H1 (cell line): ENCODE measurements around the gene CTTNBP2. TPM values are rescaled to one million over a fixed set of nuclear protein-coding genes. Genes with fewer than 3 reads are reported as not detected.

Experiments
- CTCF ChIA-PET: fragments of 300-600 bp; sonication (Branson Sonifier 250); formaldehyde crosslinking; loops from one replicate; lab custom pipeline; 2021; ENCODE audit not compliant: partially characterized antibody; lab: Charles Lee
- POLR2A ChIA-PET: fragments of 300-600 bp; sonication (Branson Sonifier 250); formaldehyde crosslinking; loops from one replicate; lab custom pipeline; 2021; ENCODE audit warnings: inconsistent platforms; ENCODE audit not compliant: partially characterized antibody; lab: Charles Lee
- DNase-seq, 2 experiments: peaks; one replicate each; pipeline versions ENCODE4 v3.0.0 to v3.0.0-alpha.2; 2010 to 2022; ENCODE audit warnings: low spot score in 2 of 2, low read depth in 1 of 2, mixed read lengths in 1 of 2
- FAIRE-seq: peaks from 2 replicates; lab custom pipeline; 2011; peaks lifted over from hg19 to GRCh38; lab: Jason Lieb, UNC
- H2AFZ ChIP-seq: 2 replicates; pipeline ENCODE4 v1.8.1; 2012; ENCODE audit warnings: low read length, inconsistent platforms
- H2AK5ac ChIP-seq: 2 replicates; pipeline ENCODE4 v1.6.1; 2013; ENCODE audit warnings: low read depth, low read length
- H2BK120ac ChIP-seq: replicated peaks from 2 replicates; pipeline ENCODE3; 2013; ENCODE audit warnings: low read depth, low read length, inconsistent platforms
- H2BK12ac ChIP-seq: 2 replicates; pipeline ENCODE4 v1.6.1; 2013; ENCODE audit warnings: low read depth, low read length
- H2BK15ac ChIP-seq: 2 replicates; pipeline ENCODE4 v1.6.1; 2013; ENCODE audit warnings: low read length
- H2BK20ac ChIP-seq: 2 replicates; pipeline ENCODE4 v1.6.1; 2013; ENCODE audit warnings: low read length
- H2BK5ac ChIP-seq: 2 replicates; pipeline ENCODE4 v1.6.1; 2013; ENCODE audit warnings: low read depth, low read length
- H3K14ac ChIP-seq: 2 replicates; pipeline ENCODE4 v1.6.1; 2013; ENCODE audit warnings: inconsistent platforms; ENCODE audit not compliant: insufficient read length
- H3K18ac ChIP-seq: 2 replicates; pipeline ENCODE4 v1.6.1; 2013; ENCODE audit warnings: low read length; ENCODE audit errors: extremely low read depth
- H3K23ac ChIP-seq: 2 replicates; pipeline ENCODE4 v1.6.1; 2013; ENCODE audit warnings: inconsistent platforms; ENCODE audit not compliant: insufficient read length
- H3K23me2 ChIP-seq: 2 replicates; pipeline ENCODE4 v1.6.1; 2013; ENCODE audit warnings: low read depth, low read length
- H3K27ac ChIP-seq: 2 replicates; pipeline ENCODE4 v1.6.1; 2011; ENCODE audit warnings: low read depth, low read length, inconsistent platforms
- H3K27me3 ChIP-seq, 4 experiments: replicated peaks in 1 of 4; 1 replicate in 1 of 4; 2 replicates in 3 of 4; pipeline versions ENCODE4 v1.6.1 to v1.8.1; 2011 to 2013; ENCODE audit warnings: low read length in 3 of 4, mild to moderate bottlenecking in 3 of 4, inconsistent platforms in 2 of 4, mixed read lengths in 2 of 4, moderate library complexity in 1 of 4; ENCODE audit not compliant: control insufficient read depth in 3 of 4, insufficient read depth in 3 of 4; ENCODE audit errors: extremely low read depth in 1 of 4
- H3K36me3 ChIP-seq, 4 experiments: 2 replicates each; pipeline versions ENCODE4 v1.6.1 to v1.8.1; 2011 to 2013; ENCODE audit warnings: mild to moderate bottlenecking in 4 of 4, low read length in 3 of 4, moderate library complexity in 2 of 4, control low read depth in 1 of 4, inconsistent platforms in 1 of 4; ENCODE audit not compliant: insufficient read depth in 4 of 4, control insufficient read depth in 2 of 4
- H3K4ac ChIP-seq: replicated peaks from 2 replicates; pipeline ENCODE3; 2013; ENCODE audit warnings: low read length, low read depth, mixed read lengths, inconsistent platforms; ENCODE audit not compliant: insufficient read length
- H3K4me1 ChIP-seq, 4 experiments: replicated peaks in 1 of 4; 1 replicate in 1 of 4; 2 replicates in 3 of 4; pipeline versions ENCODE4 v1.6.1 to v1.8.1; 2011 to 2013; ENCODE audit warnings: low read length in 3 of 4, inconsistent platforms in 2 of 4, mixed read lengths in 1 of 4; ENCODE audit not compliant: insufficient read depth in 4 of 4, control insufficient read depth in 3 of 4
- H3K4me2 ChIP-seq, 2 experiments: 2 replicates each; pipeline versions ENCODE4 v1.6.1 to v1.8.1; 2011 to 2013; ENCODE audit warnings: low read depth in 2 of 2, low read length in 2 of 2, control low read depth in 1 of 2, inconsistent platforms in 1 of 2, mild to moderate bottlenecking in 1 of 2; ENCODE audit not compliant: insufficient read depth in 1 of 2
- H3K4me3 ChIP-seq, 4 experiments: fragments of 200-600, 300-600 bp in 1 of 4; sonication (generic), shearing (Covaris generic), sonication (Bioruptor Twin) in 1 of 4; 2 replicates each; pipeline versions ENCODE4 v1.5.1 to v1.8.1; 2011 to 2016; ENCODE audit warnings: low read length in 4 of 4, low read depth in 3 of 4, control low read depth in 2 of 4, inconsistent platforms in 2 of 4, mild to moderate bottlenecking in 2 of 4, mixed read lengths in 1 of 4, moderate library complexity in 1 of 4; ENCODE audit not compliant: insufficient read depth in 2 of 4; ENCODE audit errors: extremely low read depth in 1 of 4
- H3K56ac ChIP-seq: replicated peaks from 2 replicates; pipeline ENCODE3; 2013; ENCODE audit warnings: low read depth, mild to moderate bottlenecking, mixed read lengths, low read length, inconsistent platforms; ENCODE audit not compliant: insufficient read length
- H3K79me1 ChIP-seq: 2 replicates; pipeline ENCODE4 v1.6.1; 2013; ENCODE audit warnings: low read depth, low read length, control low read depth
- H3K79me2 ChIP-seq, 2 experiments: 2 replicates each; pipeline versions ENCODE4 v1.6.1 to v1.8.1; 2012 to 2013; ENCODE audit warnings: low read length in 2 of 2, mild to moderate bottlenecking in 2 of 2, inconsistent platforms in 1 of 2; ENCODE audit not compliant: insufficient read depth in 2 of 2, control insufficient read depth in 1 of 2
- H3K9ac ChIP-seq, 4 experiments: replicated peaks in 1 of 4; 1 replicate in 1 of 4; 2 replicates in 3 of 4; pipeline versions ENCODE4 v1.6.1 to v1.8.1; 2011 to 2013; ENCODE audit warnings: low read depth in 3 of 4, low read length in 3 of 4, control low read depth in 2 of 4, mild to moderate bottlenecking in 2 of 4, moderate library complexity in 2 of 4, inconsistent platforms in 1 of 4; ENCODE audit errors: extremely low read depth in 1 of 4
- H3K9me3 ChIP-seq, 2 experiments: 2 replicates each; pipeline versions ENCODE4 v1.6.1 to v1.8.1; 2012 to 2013; ENCODE audit warnings: mild to moderate bottlenecking in 2 of 2, moderate library complexity in 2 of 2, control low read depth in 1 of 2, inconsistent platforms in 1 of 2, low read depth in 1 of 2, low read length in 1 of 2, mixed read lengths in 1 of 2; ENCODE audit not compliant: insufficient read depth in 2 of 2
- H4K20me1 ChIP-seq, 2 experiments: replicated peaks in 1 of 2; 2 replicates each; pipeline versions ENCODE3 to v1.8.1; 2011 to 2013; ENCODE audit warnings: inconsistent platforms in 2 of 2, low read length in 2 of 2, mild to moderate bottlenecking in 1 of 2; ENCODE audit not compliant: insufficient read depth in 2 of 2, control insufficient read depth in 1 of 2
- H4K5ac ChIP-seq: 2 replicates; pipeline ENCODE4 v1.6.1; 2013; ENCODE audit warnings: low read length, low read depth, mixed read lengths, inconsistent platforms; ENCODE audit not compliant: insufficient read length
- H4K8ac ChIP-seq: 2 replicates; pipeline ENCODE4 v1.8.0; 2013; ENCODE audit warnings: mild to moderate bottlenecking, moderate library complexity, low read length, inconsistent platforms; ENCODE audit not compliant: insufficient read depth; ENCODE audit errors: extremely low read depth
- H4K91ac ChIP-seq: replicated peaks from 2 replicates; pipeline ENCODE3; 2013; ENCODE audit warnings: low read length, mixed read lengths, inconsistent platforms; ENCODE audit not compliant: insufficient read length
- ASH2L ChIP-seq: fragments of 200-600, 300-600 bp; sonication (generic); IDR thresholded peaks from one replicate; pipeline ENCODE4 v1.7.1; 2017; ENCODE audit warnings: low read length
- BACH1 ChIP-seq: IDR thresholded peaks from 2 replicates; pipeline ENCODE4 v1.6.1; 2012; ENCODE audit warnings: low read length, improper control_type of control experiment
- BCL11A ChIP-seq, 2 experiments: IDR thresholded peaks; one replicate each; pipeline ENCODE4 v1.6.1; 2011; ENCODE audit warnings: low read depth in 2 of 2, low read length in 2 of 2, mild to moderate bottlenecking in 2 of 2
- GABPA ChIP-seq: IDR thresholded peaks from 2 replicates; pipeline ENCODE4 v1.6.1; 2011; ENCODE audit warnings: mild to moderate bottlenecking, low read length, moderate library complexity, borderline replicate concordance; ENCODE audit not compliant: insufficient read depth
- GTF2F1 ChIP-seq: IDR thresholded peaks from 2 replicates; pipeline ENCODE4 v1.6.1; 2012; ENCODE audit warnings: low read depth, low read length, improper control_type of control experiment, borderline replicate concordance
- KDM5A ChIP-seq: fragments of 200-600 bp; IDR thresholded peaks from 2 replicates; pipeline ENCODE4 v1.7.1; 2012; ENCODE audit warnings: mild to moderate bottlenecking, low read length, inconsistent platforms, mixed read lengths
- WGBS, 2 experiments: shearing (Covaris generic) in 1 of 2; methylation state at CpG; one replicate each; pipeline versions ENCODE4 v1.1.6 to v1.1.7; 2013 to 2015; ENCODE audit warnings: low lambda C conversion rate in 2 of 2, mixed read lengths in 2 of 2, inconsistent platforms in 1 of 2, low coverage in 1 of 2, missing lambda C conversion rate in 1 of 2; ENCODE audit not compliant: insufficient replicate concordance in 2 of 2, insufficient coverage in 1 of 2, insufficient read length in 1 of 2; ENCODE audit errors: extremely low coverage in 1 of 2, missing lambda C conversion rate in 1 of 2; 5-methylcytosine and 5-hydroxymethylcytosine counted together
- polyA plus RNA-seq, 7 experiments: library from polyadenylated mRNA; depleted of rRNA in 3 of 7; stranded (reverse) in 5 of 7; unstranded in 2 of 7; fragments of >200 nt in 5 of 7; fragments of 200-250 nt in 2 of 7; gene quantifications; 1 replicate in 5 of 7; 2 replicates in 1 of 7; 4 replicates in 1 of 7; pipeline versions ENCODE4 v1.2.1 to v1.2.3, GENCODE V29; 2011 to 2013; ENCODE audit warnings: missing spikeins in 2 of 7, mixed read lengths in 2 of 7
- total RNA-seq: library from RNA; stranded (reverse); fragmentation: NEBNext Ultra II Directional; extraction: Animal tissue kit (Norgen Biotek cat#: 25700); gene quantifications from 2 replicates; pipeline ENCODE4 v1.2.1, GENCODE V29; 2021

Gene CTTNBP2
- total and polyA plus RNA-seq, 2 of the 8 experiments (the other 6 are each of a cell fraction or from before 2014, with no cell fraction given): 15.3 to 35.1 TPM

GRCh38 chr7:117800406-117800805 lies 72.8 kb downstream of the CTTNBP2 start:
- H4K5ac ChIP-seq: no peak overlapping the region
- H3K9ac ChIP-seq: no peak overlapping the region
- no peak for FAIRE-seq
- H2BK5ac ChIP-seq: no peak overlapping the region
- H3K23ac ChIP-seq: no peak overlapping the region
- no peaks in the 10 kb centered on the region for H3K27me3 ChIP-seq
- H2BK12ac ChIP-seq: no peak overlapping the region
- POLR2A ChIA-PET: no interaction called here
- H3K4ac ChIP-seq: no peak overlapping the region
- no peaks in the 10 kb centered on the region for H3K23me2 ChIP-seq
- no peak overlapping the region for H2BK120ac ChIP-seq
- H3K4me2 ChIP-seq: no peak overlapping the region
- no peak for TF ChIP-seq GTF2F1
- TF ChIP-seq BCL11A (IDR thresholded peaks at IDR 0.05; ENCODE audit: low read depth in 2 of 2, low read length in 2 of 2): no peak
- no peak for TF ChIP-seq KDM5A
- no peak for TF ChIP-seq GABPA
- TF ChIP-seq ASH2L: no peak
- TF ChIP-seq BACH1: no peak
- no peaks in the 10 kb centered on the region for H4K20me1 ChIP-seq
- H3K79me2 ChIP-seq: peaks cover 0 to 75% of the 10 kb centered on the region in 2 experiments; a peak in 2 of 4 replicates
- H2AFZ ChIP-seq: no peak overlapping the region
- no peaks in the 10 kb centered on the region for H3K9me3 ChIP-seq
- DNase-seq: no peak
- H3K4me3 ChIP-seq: no peak overlapping the region
- no peaks in the 10 kb centered on the region; the same call in 1 of the 2 replicates for H3K79me1 ChIP-seq
- H2BK20ac ChIP-seq: no peak overlapping the region
- no peak overlapping the region for H3K27ac ChIP-seq
- H2AK5ac ChIP-seq: no peak overlapping the region
- no peak overlapping the region for H3K56ac ChIP-seq
- H3K36me3 ChIP-seq: no peaks in the 10 kb centered on the region
- H4K91ac ChIP-seq: no peak overlapping the region
- no peak overlapping the region for H4K8ac ChIP-seq
- WGBS, 2 experiments: 86% methylated on average over 3 of the region's 3 CpGs; no CpG with 5 or more reads in 1 of the 2 experiments
- no peak overlapping the region for H3K18ac ChIP-seq
- CTCF ChIA-PET: interaction anchor here (0.6 to 1.4 kb wide), 2 partner anchors 11 kb away, joined by 3 read pairs; no protein-coding TSS in a partner anchor
- no peak overlapping the region for H2BK15ac ChIP-seq
- no peak overlapping the region for H3K14ac ChIP-seq
- peaks cover 0 to 8% (median 4%) of the 10 kb centered on the region in 4 experiments; a peak in 4 of 7 replicates for H3K4me1 ChIP-seq
